HK-2 (cell line): Measurements from ENCODE around the gene BCAS3.

Source experiments
- DNase-seq: peaks from one replicate; pipeline ENCODE4 v3.0.0-alpha.2; 2018; ENCODE audit not compliant: unreplicated experiment

BCAS3 gene

GRCh38 chr17:61199431-61200338, 522.0 kb downstream of the BCAS3 start:
- no peak for DNase-seq

- no peak for DNase-seq
Observed at GRCh38 chr17:61200339-61200715, 522.7 kb downstream of the BCAS3 start.

GRCh38 chr17:61201211-61201610, 523.6 kb downstream of the BCAS3 start:
- DNase-seq: peak; percentile 16

- DNase-seq: no peak
Observed at GRCh38 chr17:61202564-61202963, 524.9 kb downstream of the BCAS3 start.

GRCh38 chr17:61203671-61204131, 526.0 kb downstream of the BCAS3 start:
- no peak for DNase-seq

GRCh38 chr17:61204456-61204855, 526.8 kb downstream of the BCAS3 start:
- no peak for DNase-seq

GRCh38 chr17:61205401-61205800, 527.8 kb downstream of the BCAS3 start:
- DNase-seq: no peak

GRCh38 chr17:61205931-61206330, 528.3 kb downstream of the BCAS3 start:
- DNase-seq: no peak

- no peak for DNase-seq
Observed at GRCh38 chr17:61206922-61207321, 529.3 kb downstream of the BCAS3 start.

GRCh38 chr17:61208301-61209105, 530.9 kb downstream of the BCAS3 start:
- no peak for DNase-seq

- DNase-seq: no peak
Observed at GRCh38 chr17:61209106-61209439, 531.4 kb downstream of the BCAS3 start.

- no peak for DNase-seq
Observed at GRCh38 chr17:61209525-61209924, 531.9 kb downstream of the BCAS3 start.

GRCh38 chr17:61211236-61211635, 533.6 kb downstream of the BCAS3 start:
- DNase-seq: no peak

- no peak for DNase-seq
Observed at GRCh38 chr17:61212655-61213054, 535.0 kb downstream of the BCAS3 start.

GRCh38 chr17:61214753-61215152, 537.1 kb downstream of the BCAS3 start:
- DNase-seq: no peak

GRCh38 chr17:61216066-61216465, 538.4 kb downstream of the BCAS3 start:
- no peak for DNase-seq

- no peak for DNase-seq
Observed at GRCh38 chr17:61217878-61218437, 540.3 kb downstream of the BCAS3 start.

- DNase-seq: no peak
Observed at GRCh38 chr17:61218438-61218837, 540.8 kb downstream of the BCAS3 start.

GRCh38 chr17:61219460-61219859, 541.8 kb downstream of the BCAS3 start:
- DNase-seq: no peak

- no peak for DNase-seq
Observed at GRCh38 chr17:61221181-61221580, 543.5 kb downstream of the BCAS3 start.

- DNase-seq: no peak
Observed at GRCh38 chr17:61221597-61222471, 544.2 kb downstream of the BCAS3 start.

GRCh38 chr17:61223725-61224124, 546.1 kb downstream of the BCAS3 start:
- no peak for DNase-seq
